PC-9 (cell line): ENCODE results near the gene SRL.

Experiments used
- EZH2 ChIP-seq: fragments of 200-600 bp; sonication (generic); IDR thresholded peaks from 2 replicates; pipeline ENCODE4 v1.8.0; 2017; ENCODE audit warnings: antibody characterized with exemption, low read depth
- TF ChIP-seq, protein P1 (sequence below): fragments of 200-600 bp; sonication (generic); conservative IDR thresholded peaks from 2 replicates; pipeline ENCODE4 v1.6.1; 2017; ENCODE audit warnings: mixed run types, antibody characterized with exemption, mild to moderate bottlenecking, moderate library complexity

DNA sequence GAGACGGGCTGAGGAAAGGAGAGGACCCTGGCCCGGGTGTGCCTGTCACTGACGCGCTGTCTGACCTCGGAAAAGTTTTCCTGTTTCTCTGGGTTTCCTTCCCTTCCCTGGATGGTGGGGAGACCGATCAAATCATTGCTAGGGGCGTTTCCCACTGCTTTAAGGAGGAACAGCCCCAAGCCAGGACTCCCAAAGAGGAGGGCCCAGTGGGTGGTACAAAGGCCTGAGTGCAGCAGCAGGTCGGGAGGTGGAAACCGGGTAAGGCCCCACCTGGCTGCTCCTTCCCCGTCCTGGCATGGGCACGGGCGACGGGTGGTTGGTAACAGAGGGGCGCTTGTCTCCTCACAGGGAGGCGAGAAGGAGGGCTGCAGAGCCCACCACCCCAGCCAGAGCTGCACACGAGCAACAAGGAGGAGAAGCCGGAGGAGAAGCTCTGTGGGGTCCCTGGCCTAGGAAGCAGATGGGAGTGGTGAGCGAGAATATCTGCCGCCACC lies 2.2 kb downstream of the SRL start:
- TF ChIP-seq, protein P1, sequence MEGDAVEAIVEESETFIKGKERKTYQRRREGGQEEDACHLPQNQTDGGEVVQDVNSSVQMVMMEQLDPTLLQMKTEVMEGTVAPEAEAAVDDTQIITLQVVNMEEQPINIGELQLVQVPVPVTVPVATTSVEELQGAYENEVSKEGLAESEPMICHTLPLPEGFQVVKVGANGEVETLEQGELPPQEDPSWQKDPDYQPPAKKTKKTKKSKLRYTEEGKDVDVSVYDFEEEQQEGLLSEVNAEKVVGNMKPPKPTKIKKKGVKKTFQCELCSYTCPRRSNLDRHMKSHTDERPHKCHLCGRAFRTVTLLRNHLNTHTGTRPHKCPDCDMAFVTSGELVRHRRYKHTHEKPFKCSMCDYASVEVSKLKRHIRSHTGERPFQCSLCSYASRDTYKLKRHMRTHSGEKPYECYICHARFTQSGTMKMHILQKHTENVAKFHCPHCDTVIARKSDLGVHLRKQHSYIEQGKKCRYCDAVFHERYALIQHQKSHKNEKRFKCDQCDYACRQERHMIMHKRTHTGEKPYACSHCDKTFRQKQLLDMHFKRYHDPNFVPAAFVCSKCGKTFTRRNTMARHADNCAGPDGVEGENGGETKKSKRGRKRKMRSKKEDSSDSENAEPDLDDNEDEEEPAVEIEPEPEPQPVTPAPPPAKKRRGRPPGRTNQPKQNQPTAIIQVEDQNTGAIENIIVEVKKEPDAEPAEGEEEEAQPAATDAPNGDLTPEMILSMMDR, result no peak
- TF ChIP-seq EZH2, result no peak
